ENCODE results near the gene TNS2. TPM values are rescaled to one million over a fixed set of nuclear protein-coding genes. Genes with fewer than 3 reads are reported as not detected.

TNS2 gene
- total RNA-seq, 2 experiments from 2014 or later, result 0.77 to 2.4 TPM

GRCh38 chr12:53064613-53065436 lies 15.0 kb downstream of the TNS2 start:
- H3K9me3 Mint-ChIP-seq (ENCODE audit: low read depth), result no peaks in the 10 kb centered on the region
- ChIA-PET POLR2A (interaction anchor here (2.0 kb wide), 1 partner anchor 14 kb away, joined by 6 read pairs; the partner anchor contains the start of gene SPRYD3), CTCF (interaction anchor here (0.7 to 15.8 kb wide), 27 partner anchors 8 to 444 kb away, joined by 3 to 277 read pairs (median 6); partner anchors contain the start of genes AAAS, IGFBP6, SOAT2 and SPRYD3)
- no peak overlapping the region for H3K4me3 Mint-ChIP-seq
- intact Hi-C loops (cut with DNase I, micrococcal nuclease), result loop anchor here in 1 of 2 experiments (10.0 kb wide), 1 partner anchor 130 kb away; no protein-coding TSS in a partner anchor
- peaks cover 7% of the 10 kb centered on the region for H3K4me1 Mint-ChIP-seq
- H3K36me3 Mint-ChIP-seq (ENCODE audit: low read depth), result peaks cover 20% of the 10 kb centered on the region
- no peaks in the 10 kb centered on the region for H3K27me3 Mint-ChIP-seq
- peak overlapping the region; percentile 3 for H3K27ac Mint-ChIP-seq
- ATAC-seq, result no peak
- no peak for DNase-seq

- no peaks in the 10 kb centered on the region for H3K9me3 Mint-ChIP-seq (ENCODE audit: low read depth)
- peaks cover 7% of the 10 kb centered on the region for H3K4me1 Mint-ChIP-seq
- no peaks in the 10 kb centered on the region for H3K27me3 Mint-ChIP-seq
- H3K36me3 Mint-ChIP-seq (ENCODE audit: low read depth), result peaks cover 21% of the 10 kb centered on the region
- ATAC-seq (no peak), DNase-seq (peak; percentile 4)
- ChIA-PET POLR2A (interaction anchor here (1.0 to 2.0 kb wide), 2 partner anchors 14 to 33 kb away, joined by 3 to 6 read pairs; partner anchors contain the start of gene SPRYD3), CTCF (interaction anchor here (0.6 to 15.8 kb wide), 42 partner anchors 8 to 443 kb away, joined by 3 to 277 read pairs (median 4); partner anchors contain the start of genes AAAS, IGFBP6, SOAT2 and SPRYD3)
- H3K27ac Mint-ChIP-seq, result no peak overlapping the region
- intact Hi-C loops (cut with DNase I, micrococcal nuclease), result loop anchor here in 1 of 2 experiments (10.0 kb wide), 1 partner anchor 129 kb away; no protein-coding TSS in a partner anchor
- H3K4me3 Mint-ChIP-seq, result no peak overlapping the region
These were observed 15.6 kb downstream of the TNS2 start for GRCh38 chr12:53065470-53065869.

DNA sequence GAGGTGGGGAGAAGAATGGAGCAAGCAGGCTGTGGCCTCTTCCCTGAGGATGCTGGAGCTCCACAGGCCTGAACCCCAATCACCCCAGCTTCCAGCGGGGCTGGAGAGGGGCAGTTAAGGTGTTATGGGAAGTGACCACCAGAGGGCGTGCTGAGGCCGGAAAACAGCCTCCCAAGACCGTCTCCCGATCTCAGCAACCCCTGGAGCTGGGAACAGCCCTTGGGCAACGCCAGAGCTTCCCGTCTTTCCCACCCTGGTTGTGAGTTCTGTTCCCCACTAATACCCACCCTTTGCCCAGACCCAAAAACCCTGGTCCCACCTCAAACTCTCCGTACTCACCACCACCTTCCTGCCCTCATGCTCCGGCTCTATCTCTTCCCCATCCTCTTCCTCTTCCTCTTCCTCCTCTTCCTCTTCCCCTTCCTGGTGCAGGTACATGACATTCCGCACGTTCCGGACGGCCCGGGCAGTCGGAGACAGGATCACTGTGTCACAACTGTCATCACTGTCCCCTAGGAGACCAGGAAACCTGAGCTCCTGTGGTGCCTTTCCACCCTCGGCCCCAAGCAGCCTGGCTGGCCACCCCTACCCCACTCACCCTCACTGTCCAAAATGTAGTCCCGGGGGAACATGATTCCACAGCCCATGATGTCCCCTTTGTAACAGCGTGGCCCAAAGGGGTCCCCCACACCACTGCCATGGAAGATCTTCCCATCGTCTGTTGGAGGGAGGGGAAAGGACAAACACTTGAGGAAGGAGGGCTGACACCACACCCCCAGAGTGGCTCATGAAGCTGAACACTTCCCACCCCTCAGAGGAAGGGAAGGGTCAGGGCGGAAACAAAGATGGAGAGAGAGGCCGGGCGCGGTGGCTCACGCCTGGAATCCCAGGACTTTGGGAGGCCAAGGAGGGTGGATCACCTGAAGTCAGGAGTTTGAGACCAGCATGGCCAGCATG lies 16.4 kb downstream of the TNS2 start:
- H3K9me3 Mint-ChIP-seq (ENCODE audit: low read depth), result no peaks in the 10 kb centered on the region
- peak; percentile 78 for ATAC-seq
- ChIA-PET POLR2A (interaction anchor here (0.6 to 2.0 kb wide), 4 partner anchors 13 to 70 kb away, joined by 3 to 6 read pairs (median 5); partner anchors contain the start of genes SOAT2 and SPRYD3), CTCF (interaction anchor here (0.6 to 15.8 kb wide), 47 partner anchors 9 to 714 kb away, joined by 3 to 277 read pairs (median 4); partner anchors contain the start of genes AAAS, ESPL1, IGFBP6 and SOAT2)
- DNase-seq, result peak; percentile 85
- H3K4me3 Mint-ChIP-seq, result no peak overlapping the region
- H3K4me1 Mint-ChIP-seq, result peaks cover 7% of the 10 kb centered on the region
- intact Hi-C loops (cut with DNase I, micrococcal nuclease), result loop anchor here (1.0 to 10.0 kb wide), 3 partner anchors 33 to 131 kb away; no protein-coding TSS in a partner anchor
- no peaks in the 10 kb centered on the region for H3K27me3 Mint-ChIP-seq
- peak overlapping the region; percentile 48 for H3K27ac Mint-ChIP-seq
- H3K36me3 Mint-ChIP-seq (ENCODE audit: low read depth), result peaks cover 21% of the 10 kb centered on the region

DNA sequence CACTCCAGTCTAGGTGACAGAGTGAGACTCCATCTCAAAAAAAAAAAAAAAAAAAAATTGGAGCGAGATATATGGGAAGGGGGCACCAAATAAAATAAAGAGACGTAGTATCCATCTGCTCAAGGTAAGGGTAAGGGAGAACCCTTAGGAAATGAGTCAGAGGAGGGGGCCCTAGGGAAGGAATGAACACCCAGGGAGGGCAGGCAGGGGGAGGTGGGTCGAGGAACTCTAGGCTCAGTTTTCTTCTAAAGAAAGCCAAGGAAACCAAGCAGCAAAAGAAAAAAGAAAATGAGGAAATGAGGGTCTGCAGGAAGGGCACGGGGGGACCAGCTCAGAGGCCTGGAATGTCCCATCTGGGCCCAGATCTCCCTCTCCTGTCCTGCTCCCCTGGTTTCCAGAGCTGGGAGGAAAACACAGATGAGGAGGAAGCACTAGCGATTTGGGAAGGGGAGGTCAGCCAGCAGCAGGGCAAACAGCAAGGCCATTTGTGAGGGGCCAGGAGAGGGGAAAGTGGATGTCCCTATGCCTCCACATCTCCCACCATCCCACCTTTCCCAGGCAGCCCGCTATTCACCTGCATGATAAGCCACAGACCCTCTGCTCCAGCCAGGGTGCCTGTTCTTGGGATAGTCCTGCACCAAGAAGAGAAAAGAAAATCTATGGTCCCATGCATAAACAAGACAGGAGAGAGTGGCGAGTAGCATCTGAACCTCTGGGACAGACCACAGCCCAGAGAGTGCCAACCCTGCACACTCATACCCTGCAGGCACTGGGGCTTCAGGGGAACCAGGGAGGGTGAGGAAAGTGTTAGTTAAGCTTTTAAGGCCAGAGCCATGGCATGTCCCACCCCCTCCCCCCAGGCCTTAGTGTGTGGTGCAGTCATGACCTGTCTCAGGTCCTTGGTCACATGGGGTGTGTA lies 17.5 kb downstream of the TNS2 start:
- ChIA-PET CTCF (interaction anchor here (0.8 to 15.8 kb wide), 9 partner anchors 13 to 131 kb away, joined by 3 to 277 read pairs (median 6); partner anchors contain the start of genes IGFBP6, SOAT2 and SPRYD3), POLR2A (interaction anchor here (0.7 to 2.0 kb wide), 2 partner anchors 12 to 36 kb away, joined by 4 to 6 read pairs; partner anchors contain the start of genes SOAT2 and SPRYD3)
- Mint-ChIP-seq H3K27me3 (no peaks in the 10 kb centered on the region), H3K9me3 (ENCODE audit: low read depth) (no peaks in the 10 kb centered on the region), H3K4me3 (no peak overlapping the region), H3K36me3 (ENCODE audit: low read depth) (peaks cover 21% of the 10 kb centered on the region), H3K27ac (no peak overlapping the region), H3K4me1 (peaks cover 7% of the 10 kb centered on the region)
- DNase-seq, result peak; percentile 5
- intact Hi-C loops (cut with DNase I, micrococcal nuclease), result loop anchor here in 1 of 2 experiments (10.0 kb wide), 1 partner anchor 127 kb away; no protein-coding TSS in a partner anchor
- ATAC-seq, result peak; percentile 45

DNA sequence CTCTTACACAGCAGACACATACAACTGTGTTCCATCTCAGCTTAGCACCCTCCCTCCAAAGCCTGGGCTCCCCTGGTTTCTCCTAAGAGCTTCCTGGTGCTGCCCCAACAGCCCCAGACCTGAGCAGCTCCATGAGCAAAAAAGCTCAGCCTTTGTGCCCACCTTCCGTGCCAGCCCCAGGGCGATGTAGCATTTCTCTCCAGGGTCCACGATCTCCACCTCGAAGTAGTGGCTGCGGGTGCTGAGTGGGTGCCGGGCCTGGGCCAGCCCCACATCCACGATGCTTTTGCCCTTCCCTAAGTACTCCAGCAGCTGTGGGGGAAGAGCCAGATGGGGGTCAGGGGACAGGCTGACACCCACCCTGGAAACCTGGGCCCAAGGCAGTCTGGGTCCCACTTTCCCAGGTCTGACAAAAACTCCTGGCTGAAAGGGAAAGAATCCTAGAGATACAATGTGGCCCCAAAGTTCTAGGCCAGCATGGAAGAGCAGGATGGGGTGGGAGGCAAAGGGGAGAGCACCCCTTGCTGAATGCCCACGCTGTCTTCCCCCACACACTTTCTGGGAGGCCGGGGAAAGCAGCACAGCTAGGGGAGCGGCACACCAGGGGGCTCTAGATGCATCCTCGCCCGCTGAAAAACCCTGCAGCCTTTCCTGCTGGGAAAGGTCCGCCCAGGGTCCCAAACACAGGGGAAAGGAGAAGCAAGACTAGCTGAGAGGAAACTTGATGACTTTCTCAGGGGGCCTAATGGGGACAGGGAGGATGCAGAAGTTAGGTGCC lies 18.3 kb downstream of the TNS2 start:
- ChIA-PET CTCF (interaction anchor here (0.8 to 15.8 kb wide), 5 partner anchors 13 to 130 kb away, joined by 4 to 277 read pairs (median 4); partner anchors contain the start of genes IGFBP6, SOAT2 and SPRYD3), POLR2A (no interaction called here)
- H3K9me3 Mint-ChIP-seq (ENCODE audit: low read depth), result no peaks in the 10 kb centered on the region
- no peak for DNase-seq
- peaks cover 24% of the 10 kb centered on the region for H3K36me3 Mint-ChIP-seq (ENCODE audit: low read depth)
- intact Hi-C loops (cut with DNase I, micrococcal nuclease), result loop anchor here in 1 of 2 experiments (10.0 kb wide), 1 partner anchor 127 kb away; no protein-coding TSS in a partner anchor
- H3K4me3 Mint-ChIP-seq, result no peak overlapping the region
- H3K4me1 Mint-ChIP-seq, result peaks cover 7% of the 10 kb centered on the region
- H3K27me3 Mint-ChIP-seq, result no peaks in the 10 kb centered on the region
- H3K27ac Mint-ChIP-seq, result no peak overlapping the region
- ATAC-seq, result no peak

- POLR2A ChIA-PET, result no interaction called here
- Mint-ChIP-seq H3K36me3 (ENCODE audit: low read depth) (peaks cover 25% of the 10 kb centered on the region), H3K27me3 (no peaks in the 10 kb centered on the region), H3K27ac (no peak overlapping the region), H3K4me1 (peaks cover 8% of the 10 kb centered on the region), H3K9me3 (ENCODE audit: low read depth) (no peaks in the 10 kb centered on the region), H3K4me3 (no peak overlapping the region)
- no peak for ATAC-seq
- DNase-seq, result no peak
- CTCF ChIA-PET, result interaction anchor here (0.5 to 15.8 kb wide), 4 partner anchors 12 to 229 kb away, joined by 3 to 277 read pairs (median 79); partner anchors contain the start of genes IGFBP6, SOAT2 and SPRYD3
- intact Hi-C loops (cut with DNase I, micrococcal nuclease), result loop anchor here in 1 of 2 experiments (10.0 kb wide), 1 partner anchor 126 kb away; no protein-coding TSS in a partner anchor
These were observed 19.1 kb downstream of the TNS2 start for GRCh38 chr12:53068811-53069585.

GRCh38 chr12:53069621-53070410 lies 20.0 kb downstream of the TNS2 start:
- H3K4me1 Mint-ChIP-seq, result peaks cover 9% of the 10 kb centered on the region
- intact Hi-C loops (cut with DNase I, micrococcal nuclease), result loop anchor here in 1 of 2 experiments (10.0 kb wide), 1 partner anchor 125 kb away; no protein-coding TSS in a partner anchor
- ATAC-seq, result no peak

GRCh38 chr12:53070877-53071492 lies 21.1 kb downstream of the TNS2 start:
- Mint-ChIP-seq H3K9me3 (ENCODE audit: low read depth) (no peaks in the 10 kb centered on the region), H3K27ac (peak overlapping the region; percentile 12), H3K4me3 (no peak overlapping the region), H3K27me3 (no peaks in the 10 kb centered on the region), H3K4me1 (peaks cover 8% of the 10 kb centered on the region), H3K36me3 (ENCODE audit: low read depth) (peaks cover 26% of the 10 kb centered on the region)
- intact Hi-C loops (cut with DNase I, micrococcal nuclease), result no loop called here
- CTCF ChIA-PET, result interaction anchor here (0.9 to 15.8 kb wide), 2 partner anchors 16 to 29 kb away, joined by 4 to 277 read pairs; partner anchors contain the start of genes IGFBP6 and SOAT2
- ATAC-seq, result no peak
- POLR2A ChIA-PET, result interaction anchor here (0.6 kb wide), 1 partner anchor 124 kb away, joined by 3 read pairs; no protein-coding TSS in a partner anchor
- no peak for DNase-seq

More at GRCh38 chr12:53069621-53070410, 20.0 kb downstream of the TNS2 start:
- Mint-ChIP-seq H3K4me3 (no peak overlapping the region), H3K27ac (no peak overlapping the region), H3K9me3 (ENCODE audit: low read depth) (no peaks in the 10 kb centered on the region), H3K36me3 (ENCODE audit: low read depth) (peaks cover 32% of the 10 kb centered on the region), H3K27me3 (no peaks in the 10 kb centered on the region)
- POLR2A ChIA-PET, result no interaction called here
- no peak for DNase-seq
- CTCF ChIA-PET, result interaction anchor here (0.5 to 15.8 kb wide), 4 partner anchors 11 to 260 kb away, joined by 3 to 277 read pairs (median 79); partner anchors contain the start of genes IGFBP6, SOAT2 and SPRYD3
